Measurements from ENCODE around the gene NOC3L.

NOC3L gene

DNA sequence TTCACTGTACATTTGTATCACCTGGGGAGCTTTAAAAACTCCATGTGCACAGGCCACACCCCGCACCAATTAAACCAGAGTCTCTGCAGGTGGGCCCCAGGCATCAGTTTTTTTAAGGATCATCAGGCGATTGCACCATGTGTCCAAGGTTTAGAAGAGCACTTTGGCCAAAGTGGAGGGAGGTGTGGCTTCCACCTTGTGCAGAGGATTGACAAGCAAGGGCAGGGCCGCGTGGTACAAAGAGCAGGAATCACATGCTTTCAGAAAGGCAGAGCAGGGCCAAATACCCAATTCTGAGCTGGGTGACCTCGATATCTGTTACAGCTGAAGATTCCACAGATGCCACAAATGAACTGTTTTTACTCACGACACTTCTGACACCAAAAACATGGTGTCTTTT is 52.4 kb downstream of the NOC3L start:
- H4K91ac ChIP-seq (ENCODE audit: low read depth, low read length), result no peak overlapping the region
- no peak overlapping the region for H3K27ac ChIP-seq (ENCODE audit: low read depth, low read length)
- no peak overlapping the region for H4K8ac ChIP-seq (ENCODE audit: low read depth, low read length)
- no peaks in the 10 kb centered on the region for H3K27me3 ChIP-seq (ENCODE audit: insufficient read depth, low read length)
- H3K4me2 ChIP-seq (ENCODE audit: low read length), result no peak overlapping the region
- H2AFZ ChIP-seq (ENCODE audit: insufficient read depth, low read length, poor library complexity), result no peak overlapping the region
- no peaks in the 10 kb centered on the region for H3K79me1 ChIP-seq (ENCODE audit: low read length)
- no peaks in the 10 kb centered on the region for H3K79me2 ChIP-seq (ENCODE audit: control insufficient read depth, insufficient read depth, low read length, poor library complexity)
- no peak overlapping the region for H4K12ac ChIP-seq (ENCODE audit: low read depth, low read length)
- no peaks in the 10 kb centered on the region for H3K36me3 ChIP-seq (ENCODE audit: control insufficient read depth in 1 of 2, insufficient read depth in 2 of 2, low read length in 2 of 2)
- WGBS (ENCODE audit: extremely low coverage, insufficient coverage, insufficient read length), result no CpG with 5 or more reads among the region's 6 CpGs
- H3K9ac ChIP-seq (ENCODE audit: low read length), result no peak overlapping the region
- H2AK5ac ChIP-seq (ENCODE audit: low read length), result no peak overlapping the region
- no peaks in the 10 kb centered on the region for H3K4me1 ChIP-seq (ENCODE audit: control insufficient read depth in 1 of 2, insufficient read depth in 2 of 2, low read length in 2 of 2)
- no peak for DNase-seq
- no peak overlapping the region for H3K4ac ChIP-seq (ENCODE audit: low read depth, low read length)
- H3K18ac ChIP-seq (ENCODE audit: low read length), result no peak overlapping the region
- no peak overlapping the region for H3K4me3 ChIP-seq (ENCODE audit: low read depth, low read length)
- no peaks in the 10 kb centered on the region for H3K9me3 ChIP-seq (ENCODE audit: insufficient read depth, low read depth, low read length)
- H2BK120ac ChIP-seq (ENCODE audit: insufficient read depth, low read length, poor library complexity), result no peak overlapping the region
- H2BK12ac ChIP-seq (ENCODE audit: low read length), result no peak overlapping the region
- H2BK5ac ChIP-seq (ENCODE audit: low read depth, low read length, poor library complexity), result no peak overlapping the region
- H3K14ac ChIP-seq (ENCODE audit: low read length), result no peak overlapping the region
- no peak overlapping the region for H3K23ac ChIP-seq (ENCODE audit: low read length)

DNA sequence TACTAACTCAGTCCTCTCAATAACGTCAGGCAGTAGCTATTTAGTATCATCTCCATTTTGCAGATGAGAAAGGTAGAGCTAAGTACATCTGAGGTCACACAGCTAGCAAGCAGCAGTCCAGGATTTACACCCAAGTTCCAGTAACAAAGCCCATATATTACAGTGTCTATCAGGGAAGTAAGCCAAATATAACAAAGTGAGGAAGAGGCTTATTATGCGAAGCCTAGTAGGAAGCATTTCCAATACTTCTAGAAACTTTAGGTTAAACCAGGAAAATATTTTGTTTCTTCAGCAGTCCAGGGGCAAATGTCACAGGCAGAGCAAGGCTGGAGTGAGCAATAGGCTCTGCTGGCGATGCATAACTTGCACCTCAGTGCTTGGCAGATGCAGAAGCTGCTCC is 53.9 kb downstream of the NOC3L start:
- H3K4ac ChIP-seq (ENCODE audit: low read depth, low read length), result no peak overlapping the region
- no peaks in the 10 kb centered on the region for H3K9me3 ChIP-seq (ENCODE audit: insufficient read depth, low read depth, low read length)
- no peaks in the 10 kb centered on the region for H3K79me1 ChIP-seq (ENCODE audit: low read length)
- H3K14ac ChIP-seq (ENCODE audit: low read length), result no peak overlapping the region
- no peak for DNase-seq
- H2AK5ac ChIP-seq (ENCODE audit: low read length), result no peak overlapping the region
- H4K91ac ChIP-seq (ENCODE audit: low read depth, low read length), result no peak overlapping the region
- H3K27ac ChIP-seq (ENCODE audit: low read depth, low read length), result no peak overlapping the region
- no peak overlapping the region for H3K4me3 ChIP-seq (ENCODE audit: low read depth, low read length)
- no peaks in the 10 kb centered on the region for H3K27me3 ChIP-seq (ENCODE audit: insufficient read depth, low read length)
- H2AFZ ChIP-seq (ENCODE audit: insufficient read depth, low read length, poor library complexity), result no peak overlapping the region
- no peaks in the 10 kb centered on the region for H3K36me3 ChIP-seq (ENCODE audit: control insufficient read depth in 1 of 2, insufficient read depth in 2 of 2, low read length in 2 of 2)
- H4K8ac ChIP-seq (ENCODE audit: low read depth, low read length), result no peak overlapping the region
- H2BK120ac ChIP-seq (ENCODE audit: insufficient read depth, low read length, poor library complexity), result no peak overlapping the region
- H3K79me2 ChIP-seq (ENCODE audit: control insufficient read depth, insufficient read depth, low read length, poor library complexity), result no peaks in the 10 kb centered on the region
- H3K18ac ChIP-seq (ENCODE audit: low read length), result no peak overlapping the region
- no peak overlapping the region for H2BK5ac ChIP-seq (ENCODE audit: low read depth, low read length, poor library complexity)
- no peaks in the 10 kb centered on the region for H3K4me1 ChIP-seq (ENCODE audit: control insufficient read depth in 1 of 2, insufficient read depth in 2 of 2, low read length in 2 of 2)
- H2BK12ac ChIP-seq (ENCODE audit: low read length), result no peak overlapping the region
- WGBS (ENCODE audit: extremely low coverage, insufficient coverage, insufficient read length), result no CpG with 5 or more reads among the region's 3 CpGs
- H3K9ac ChIP-seq (ENCODE audit: low read length), result no peak overlapping the region
- H3K23ac ChIP-seq (ENCODE audit: low read length), result no peak overlapping the region
- H4K12ac ChIP-seq (ENCODE audit: low read depth, low read length), result no peak overlapping the region
- H3K4me2 ChIP-seq (ENCODE audit: low read length), result no peak overlapping the region

DNA sequence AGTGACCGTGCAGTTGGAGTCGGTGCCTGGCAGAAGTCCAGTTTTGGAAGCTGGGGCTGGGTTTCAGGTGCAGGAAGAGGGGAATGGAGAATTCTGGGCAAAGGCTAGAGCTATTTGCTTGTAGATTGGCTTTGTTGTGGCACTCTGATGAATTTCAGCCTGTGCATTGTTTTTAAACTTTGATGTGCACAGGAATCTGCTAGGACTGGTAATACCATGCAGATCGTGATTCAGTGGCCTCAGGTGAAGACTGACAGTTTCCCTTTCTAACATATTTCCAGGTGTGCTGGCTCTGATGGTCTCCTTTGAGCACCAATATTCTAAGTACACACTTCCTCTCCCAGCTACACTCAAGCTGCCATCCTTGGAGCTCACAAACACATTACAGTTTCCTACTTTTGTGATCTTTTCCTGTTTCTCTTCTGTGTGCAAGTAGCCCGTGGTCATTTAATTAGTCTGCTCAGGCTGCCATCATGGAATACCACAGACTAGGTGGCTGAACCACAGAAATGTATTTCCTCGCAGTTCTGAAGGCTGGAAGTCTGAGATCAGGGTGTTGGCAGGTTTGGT is 55.6 kb downstream of the NOC3L start:
- Histone ChIP-seq H3K27me3 (ENCODE audit: insufficient read depth, low read length) (no peaks in the 10 kb centered on the region), H3K36me3 (ENCODE audit: control insufficient read depth in 1 of 2, insufficient read depth in 2 of 2, low read length in 2 of 2) (no peaks in the 10 kb centered on the region), H3K9me3 (ENCODE audit: insufficient read depth, low read depth, low read length) (no peaks in the 10 kb centered on the region), H3K4me3 (ENCODE audit: low read depth, low read length) (no peak overlapping the region), H3K79me1 (ENCODE audit: low read length) (no peaks in the 10 kb centered on the region), H3K27ac (ENCODE audit: low read depth, low read length) (no peak overlapping the region), H4K12ac (ENCODE audit: low read depth, low read length) (no peak overlapping the region), H2AK5ac (ENCODE audit: low read length) (no peak overlapping the region), H3K9ac (ENCODE audit: low read length) (no peak overlapping the region), H3K4ac (ENCODE audit: low read depth, low read length) (no peak overlapping the region), H4K8ac (ENCODE audit: low read depth, low read length) (no peak overlapping the region), H3K23ac (ENCODE audit: low read length) (no peak overlapping the region), H2BK5ac (ENCODE audit: low read depth, low read length, poor library complexity) (no peak overlapping the region), H2BK120ac (ENCODE audit: insufficient read depth, low read length, poor library complexity) (no peak overlapping the region), H2BK12ac (ENCODE audit: low read length) (no peak overlapping the region), H3K14ac (ENCODE audit: low read length) (no peak overlapping the region), H3K4me1 (ENCODE audit: control insufficient read depth in 1 of 2, insufficient read depth in 2 of 2, low read length in 2 of 2) (no peaks in the 10 kb centered on the region), H4K91ac (ENCODE audit: low read depth, low read length) (no peak overlapping the region), H3K4me2 (ENCODE audit: low read length) (no peak overlapping the region), H3K18ac (ENCODE audit: low read length) (no peak overlapping the region), H3K79me2 (ENCODE audit: control insufficient read depth, insufficient read depth, low read length, poor library complexity) (no peaks in the 10 kb centered on the region), H2AFZ (ENCODE audit: insufficient read depth, low read length, poor library complexity) (no peak overlapping the region)
- no CpG with 5 or more reads among the region's 5 CpGs for WGBS (ENCODE audit: extremely low coverage, insufficient coverage, insufficient read length)
- DNase-seq, result peak in 1 of 2 donors; percentile 50

DNA sequence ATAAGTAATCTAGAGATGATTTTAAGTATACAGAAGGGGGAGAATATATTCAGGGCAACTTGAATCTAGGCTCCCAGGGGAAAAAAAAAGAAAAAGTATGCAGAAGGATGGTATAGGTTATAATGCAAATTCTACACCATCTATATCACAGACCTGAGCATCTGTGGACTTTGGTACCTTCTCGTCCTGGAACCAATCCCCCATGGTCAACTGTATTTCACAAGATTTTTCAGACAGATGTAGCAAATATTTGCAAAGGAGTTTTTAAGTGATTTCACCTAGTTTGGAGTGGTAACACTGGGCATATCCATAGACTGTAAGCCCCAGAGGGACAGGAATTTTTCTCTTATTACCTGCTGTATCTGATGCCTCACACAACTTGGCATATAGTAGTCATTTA is 58.8 kb downstream of the NOC3L start:
- no peak overlapping the region for H3K23ac ChIP-seq (ENCODE audit: low read length)
- H3K79me2 ChIP-seq (ENCODE audit: control insufficient read depth, insufficient read depth, low read length, poor library complexity), result no peaks in the 10 kb centered on the region
- no peak overlapping the region for H2AK5ac ChIP-seq (ENCODE audit: low read length)
- H2BK12ac ChIP-seq (ENCODE audit: low read length), result no peak overlapping the region
- no peak overlapping the region for H3K4ac ChIP-seq (ENCODE audit: low read depth, low read length)
- no peaks in the 10 kb centered on the region for H3K27me3 ChIP-seq (ENCODE audit: insufficient read depth, low read length)
- H3K9me3 ChIP-seq (ENCODE audit: insufficient read depth, low read depth, low read length), result no peaks in the 10 kb centered on the region
- H2BK5ac ChIP-seq (ENCODE audit: low read depth, low read length, poor library complexity), result no peak overlapping the region
- H2BK120ac ChIP-seq (ENCODE audit: insufficient read depth, low read length, poor library complexity), result no peak overlapping the region
- no peak overlapping the region for H4K8ac ChIP-seq (ENCODE audit: low read depth, low read length)
- no peak overlapping the region for H3K9ac ChIP-seq (ENCODE audit: low read length)
- no peak overlapping the region for H4K12ac ChIP-seq (ENCODE audit: low read depth, low read length)
- no peak overlapping the region for H3K4me3 ChIP-seq (ENCODE audit: low read depth, low read length)
- H3K27ac ChIP-seq (ENCODE audit: low read depth, low read length), result no peak overlapping the region
- no CpG with 5 or more reads among the region's 1 CpG for WGBS (ENCODE audit: extremely low coverage, insufficient coverage, insufficient read length)
- no peak overlapping the region for H2AFZ ChIP-seq (ENCODE audit: insufficient read depth, low read length, poor library complexity)
- H3K36me3 ChIP-seq (ENCODE audit: control insufficient read depth in 1 of 2, insufficient read depth in 2 of 2, low read length in 2 of 2), result no peaks in the 10 kb centered on the region
- H3K18ac ChIP-seq (ENCODE audit: low read length), result no peak overlapping the region
- no peak overlapping the region for H3K14ac ChIP-seq (ENCODE audit: low read length)
- no peak for DNase-seq
- H3K79me1 ChIP-seq (ENCODE audit: low read length), result no peaks in the 10 kb centered on the region
- H4K91ac ChIP-seq (ENCODE audit: low read depth, low read length), result no peak overlapping the region
- H3K4me1 ChIP-seq (ENCODE audit: control insufficient read depth in 1 of 2, insufficient read depth in 2 of 2, low read length in 2 of 2), result no peaks in the 10 kb centered on the region
- no peak overlapping the region for H3K4me2 ChIP-seq (ENCODE audit: low read length)

Measured in trophoblast cell (in vitro differentiated cells and primary cell).